ENCODE measurements around the gene KLK7. TPM values are rescaled to one million over a fixed set of nuclear protein-coding genes. Genes with fewer than 3 reads are reported as not detected.

KLK7 gene
- total and polyA plus RNA-seq, 2 experiments from 2014 or later, result 0.20 to 2.8 TPM

DNA sequence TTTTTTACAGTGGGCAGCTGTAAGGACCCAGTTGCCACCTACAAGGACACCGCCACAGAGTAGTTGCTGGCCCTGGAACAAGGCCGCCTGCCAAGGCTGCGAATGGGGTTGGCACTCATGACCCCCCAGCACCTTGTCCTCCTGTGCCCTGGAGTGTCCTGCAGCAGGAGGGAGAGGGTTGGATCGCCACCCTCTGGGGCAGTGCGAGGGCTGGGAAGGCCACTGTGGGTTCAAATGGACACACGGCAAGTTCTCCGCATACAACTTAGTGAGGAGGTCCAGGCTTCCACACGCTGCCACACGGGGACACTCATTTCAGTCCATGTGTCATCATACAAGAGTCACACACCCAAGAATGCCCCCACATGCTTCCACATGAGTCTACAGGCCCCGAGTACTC is 16.7 kb upstream of the KLK7 start:
- Histone ChIP-seq H3K36me3 (replicated peaks; ENCODE audit: insufficient read depth, low read depth) (no peaks in the 10 kb centered on the region), H3K79me2 (no peaks in the 10 kb centered on the region), H3K27ac (no peak overlapping the region), H3K4me1 (ENCODE audit: insufficient read depth) (no peaks in the 10 kb centered on the region), H3K9me2 (replicated peaks; ENCODE audit: insufficient read depth) (no peaks in the 10 kb centered on the region), H2AFZ (no peak overlapping the region), H3K27me3 (peaks cover 15% of the 10 kb centered on the region), H3K4me3 (no peak overlapping the region), H3K4me2 (no peak overlapping the region), H4K20me1 (ENCODE audit: insufficient read depth, poor library complexity, severe bottlenecking) (no peaks in the 10 kb centered on the region), H3K9me3 (ENCODE audit: low read depth) (no peaks in the 10 kb centered on the region)
- WGBS (ENCODE audit: low lambda C conversion rate, missing lambda C conversion rate), result 94% methylated on average over 10 of the region's 10 CpGs
- TF ChIP-seq, protein P1, sequence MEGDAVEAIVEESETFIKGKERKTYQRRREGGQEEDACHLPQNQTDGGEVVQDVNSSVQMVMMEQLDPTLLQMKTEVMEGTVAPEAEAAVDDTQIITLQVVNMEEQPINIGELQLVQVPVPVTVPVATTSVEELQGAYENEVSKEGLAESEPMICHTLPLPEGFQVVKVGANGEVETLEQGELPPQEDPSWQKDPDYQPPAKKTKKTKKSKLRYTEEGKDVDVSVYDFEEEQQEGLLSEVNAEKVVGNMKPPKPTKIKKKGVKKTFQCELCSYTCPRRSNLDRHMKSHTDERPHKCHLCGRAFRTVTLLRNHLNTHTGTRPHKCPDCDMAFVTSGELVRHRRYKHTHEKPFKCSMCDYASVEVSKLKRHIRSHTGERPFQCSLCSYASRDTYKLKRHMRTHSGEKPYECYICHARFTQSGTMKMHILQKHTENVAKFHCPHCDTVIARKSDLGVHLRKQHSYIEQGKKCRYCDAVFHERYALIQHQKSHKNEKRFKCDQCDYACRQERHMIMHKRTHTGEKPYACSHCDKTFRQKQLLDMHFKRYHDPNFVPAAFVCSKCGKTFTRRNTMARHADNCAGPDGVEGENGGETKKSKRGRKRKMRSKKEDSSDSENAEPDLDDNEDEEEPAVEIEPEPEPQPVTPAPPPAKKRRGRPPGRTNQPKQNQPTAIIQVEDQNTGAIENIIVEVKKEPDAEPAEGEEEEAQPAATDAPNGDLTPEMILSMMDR (IDR thresholded peaks at IDR 0.05; ENCODE audit: poor library complexity), result no peak
- TF ChIP-seq EZH2phosphoT487 (IDR thresholded peaks at IDR 0.05; ENCODE audit: low read depth, severe bottlenecking, unreplicated experiment), result no peak
- no peak for TF ChIP-seq EZH2 (IDR thresholded peaks at IDR 0.05; ENCODE audit: borderline replicate concordance)
- no peak for DNase-seq (ENCODE audit: low spot score)

DNA sequence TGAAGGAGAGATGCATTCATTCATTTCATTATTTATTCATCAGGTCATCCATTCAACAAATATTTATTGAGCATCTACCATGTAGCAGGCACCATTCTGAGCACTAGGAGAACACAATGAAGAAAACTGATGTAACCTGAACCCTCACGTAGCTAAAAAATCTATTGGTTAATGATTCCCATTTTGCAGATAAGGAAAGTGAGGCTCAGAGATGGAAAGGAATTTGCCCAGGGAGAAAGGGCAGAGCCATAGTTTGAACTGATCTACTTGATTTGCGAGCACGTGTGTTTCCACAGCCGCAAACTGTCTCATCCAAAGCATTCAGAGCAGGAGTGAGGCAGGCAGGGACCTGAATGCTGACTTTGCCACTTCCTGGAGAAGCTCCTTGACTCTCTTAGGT is 15.0 kb upstream of the KLK7 start:
- Histone ChIP-seq H3K4me1 (ENCODE audit: insufficient read depth) (no peaks in the 10 kb centered on the region), H2AFZ (no peak overlapping the region), H3K36me3 (replicated peaks; ENCODE audit: insufficient read depth, low read depth) (no peaks in the 10 kb centered on the region), H3K4me2 (no peak overlapping the region), H3K9me2 (replicated peaks; ENCODE audit: insufficient read depth) (no peaks in the 10 kb centered on the region), H3K9me3 (ENCODE audit: low read depth) (no peaks in the 10 kb centered on the region), H3K4me3 (no peak overlapping the region), H3K79me2 (no peaks in the 10 kb centered on the region), H4K20me1 (ENCODE audit: insufficient read depth, poor library complexity, severe bottlenecking) (no peaks in the 10 kb centered on the region), H3K27ac (no peak overlapping the region), H3K27me3 (peaks cover 10% of the 10 kb centered on the region)
- WGBS (ENCODE audit: low lambda C conversion rate, missing lambda C conversion rate), result 50% methylated on average over 4 of the region's 4 CpGs
- DNase-seq (ENCODE audit: low spot score), result no peak
- TF ChIP-seq EZH2phosphoT487 (IDR thresholded peaks at IDR 0.05; ENCODE audit: low read depth, severe bottlenecking, unreplicated experiment) (no peak), EZH2 (IDR thresholded peaks at IDR 0.05; ENCODE audit: borderline replicate concordance) (no peak)
- TF ChIP-seq, protein P1 (IDR thresholded peaks at IDR 0.05; ENCODE audit: poor library complexity), result no peak

- no peak overlapping the region for H3K4me2 ChIP-seq
- no peaks in the 10 kb centered on the region for H4K20me1 ChIP-seq (ENCODE audit: insufficient read depth, poor library complexity, severe bottlenecking)
- H3K79me2 ChIP-seq, result no peaks in the 10 kb centered on the region
- peaks cover 10% of the 10 kb centered on the region for H3K27me3 ChIP-seq
- H3K9me2 ChIP-seq (replicated peaks; ENCODE audit: insufficient read depth), result no peaks in the 10 kb centered on the region
- 71% methylated on average over 5 of the region's 5 CpGs for whole genome bisulfite sequencing (ENCODE audit: low lambda C conversion rate, missing lambda C conversion rate)
- H3K36me3 ChIP-seq (replicated peaks; ENCODE audit: insufficient read depth, low read depth), result no peaks in the 10 kb centered on the region
- TF ChIP-seq EZH2 (IDR thresholded peaks at IDR 0.05; ENCODE audit: borderline replicate concordance), result no peak
- TF ChIP-seq, protein P1 (IDR thresholded peaks at IDR 0.05; ENCODE audit: poor library complexity), result no peak
- TF ChIP-seq EZH2phosphoT487 (IDR thresholded peaks at IDR 0.05; ENCODE audit: low read depth, severe bottlenecking, unreplicated experiment), result no peak
- H3K27ac ChIP-seq, result no peak overlapping the region
- no peak overlapping the region for H2AFZ ChIP-seq
- H3K9me3 ChIP-seq (ENCODE audit: low read depth), result no peaks in the 10 kb centered on the region
- H3K4me3 ChIP-seq, result no peak overlapping the region
- no peak for DNase-seq (ENCODE audit: low spot score)
- no peaks in the 10 kb centered on the region for H3K4me1 ChIP-seq (ENCODE audit: insufficient read depth)
Observed at GRCh38 chr19:50998061-50998460, 14.3 kb upstream of the KLK7 start.

DNA sequence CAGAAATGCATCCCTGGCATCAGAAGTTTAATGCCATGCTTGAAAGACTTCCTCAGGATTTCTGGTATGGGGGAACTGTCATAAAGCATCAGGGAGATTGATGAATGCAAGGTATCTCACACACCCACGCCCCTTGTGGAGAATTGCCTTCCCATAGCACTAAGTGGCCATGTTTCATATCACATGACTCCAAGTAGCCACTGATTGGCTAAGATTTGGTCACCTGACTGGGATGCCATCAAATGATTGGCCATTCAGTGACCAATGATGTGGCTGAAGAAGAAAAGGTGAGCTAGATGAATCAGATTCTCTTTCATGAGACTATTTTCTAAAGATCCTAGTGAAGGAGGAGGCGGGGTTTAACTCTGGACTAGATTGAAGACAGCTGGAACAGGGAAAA is 10.4 kb upstream of the KLK7 start:
- WGBS (ENCODE audit: low lambda C conversion rate, missing lambda C conversion rate), result 72% methylated on average over 2 of the region's 2 CpGs
- Histone ChIP-seq H3K4me1 (ENCODE audit: insufficient read depth) (no peaks in the 10 kb centered on the region), H3K79me2 (no peaks in the 10 kb centered on the region), H3K9me3 (ENCODE audit: low read depth) (no peaks in the 10 kb centered on the region), H3K4me3 (no peak overlapping the region), H3K4me2 (no peak overlapping the region), H2AFZ (no peak overlapping the region), H3K9me2 (replicated peaks; ENCODE audit: insufficient read depth) (no peaks in the 10 kb centered on the region), H3K27me3 (peaks cover 6% of the 10 kb centered on the region), H3K27ac (no peak overlapping the region), H4K20me1 (ENCODE audit: insufficient read depth, poor library complexity, severe bottlenecking) (no peaks in the 10 kb centered on the region), H3K36me3 (replicated peaks; ENCODE audit: insufficient read depth, low read depth) (no peaks in the 10 kb centered on the region)
- DNase-seq (ENCODE audit: low spot score), result no peak
- no peak for TF ChIP-seq EZH2phosphoT487 (IDR thresholded peaks at IDR 0.05; ENCODE audit: low read depth, severe bottlenecking, unreplicated experiment)

Data from hepatocyte (in vitro differentiated cells).